Measurements from ENCODE around the gene PNLIPRP2.

- TF ChIP-seq ZNF138 (CRISPR knock-in tag; conservative IDR thresholded peaks at IDR 0.05) (no peak), SP1 (CRISPR knock-in tag; conservative IDR thresholded peaks at IDR 0.05) (no peak), NR3C1 (CRISPR knock-in tag; conservative IDR thresholded peaks at IDR 0.05; ENCODE audit: low read depth) (no peak), ELF4 (CRISPR knock-in tag; IDR thresholded peaks at IDR 0.05; ENCODE audit: low read depth) (no peak), CTCF (IDR thresholded peaks at IDR 0.05) (no peak), TEAD4 (CRISPR knock-in tag; IDR thresholded peaks at IDR 0.05) (no peak), HMGXB4 (CRISPR knock-in tag; IDR thresholded peaks at IDR 0.05) (no peak), STAT6 (CRISPR knock-in tag; conservative IDR thresholded peaks at IDR 0.05; ENCODE audit: low read depth) (no peak), FOXP1 (CRISPR knock-in tag; IDR thresholded peaks at IDR 0.05; ENCODE audit: borderline replicate concordance) (no peak), NFYB (CRISPR knock-in tag; conservative IDR thresholded peaks at IDR 0.05; ENCODE audit: low read depth) (no peak)
- TF ChIP-seq, protein P1, sequence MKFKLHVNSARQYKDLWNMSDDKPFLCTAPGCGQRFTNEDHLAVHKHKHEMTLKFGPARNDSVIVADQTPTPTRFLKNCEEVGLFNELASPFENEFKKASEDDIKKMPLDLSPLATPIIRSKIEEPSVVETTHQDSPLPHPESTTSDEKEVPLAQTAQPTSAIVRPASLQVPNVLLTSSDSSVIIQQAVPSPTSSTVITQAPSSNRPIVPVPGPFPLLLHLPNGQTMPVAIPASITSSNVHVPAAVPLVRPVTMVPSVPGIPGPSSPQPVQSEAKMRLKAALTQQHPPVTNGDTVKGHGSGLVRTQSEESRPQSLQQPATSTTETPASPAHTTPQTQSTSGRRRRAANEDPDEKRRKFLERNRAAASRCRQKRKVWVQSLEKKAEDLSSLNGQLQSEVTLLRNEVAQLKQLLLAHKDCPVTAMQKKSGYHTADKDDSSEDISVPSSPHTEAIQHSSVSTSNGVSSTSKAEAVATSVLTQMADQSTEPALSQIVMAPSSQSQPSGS (CRISPR knock-in tag; IDR thresholded peaks at IDR 0.05; ENCODE audit: borderline replicate concordance, low read depth) = no peak
- TF ChIP-seq, protein P2, sequence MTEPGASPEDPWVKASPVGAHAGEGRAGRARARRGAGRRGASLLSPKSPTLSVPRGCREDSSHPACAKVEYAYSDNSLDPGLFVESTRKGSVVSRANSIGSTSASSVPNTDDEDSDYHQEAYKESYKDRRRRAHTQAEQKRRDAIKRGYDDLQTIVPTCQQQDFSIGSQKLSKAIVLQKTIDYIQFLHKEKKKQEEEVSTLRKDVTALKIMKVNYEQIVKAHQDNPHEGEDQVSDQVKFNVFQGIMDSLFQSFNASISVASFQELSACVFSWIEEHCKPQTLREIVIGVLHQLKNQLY (CRISPR knock-in tag; IDR thresholded peaks at IDR 0.05) = no peak
Measured at GRCh38 chr10:116660860-116661259, 40.1 kb downstream of the PNLIPRP2 start.
